CD4-positive, alpha-beta T cell treated with Interleukin-4 for 4 hours (primary cell): ENCODE measurements around the gene RTP3.
"Not testable (repeated sequence)": the region's sequence is repeated elsewhere in the genome, so short reads cannot be mapped to it uniquely, and the experiment has no call there.

Experiments used
- DNase-seq: peaks from one replicate; pipeline ENCODE4 v3.0.0-alpha.2; 2020

The RTP3 gene

DNA sequence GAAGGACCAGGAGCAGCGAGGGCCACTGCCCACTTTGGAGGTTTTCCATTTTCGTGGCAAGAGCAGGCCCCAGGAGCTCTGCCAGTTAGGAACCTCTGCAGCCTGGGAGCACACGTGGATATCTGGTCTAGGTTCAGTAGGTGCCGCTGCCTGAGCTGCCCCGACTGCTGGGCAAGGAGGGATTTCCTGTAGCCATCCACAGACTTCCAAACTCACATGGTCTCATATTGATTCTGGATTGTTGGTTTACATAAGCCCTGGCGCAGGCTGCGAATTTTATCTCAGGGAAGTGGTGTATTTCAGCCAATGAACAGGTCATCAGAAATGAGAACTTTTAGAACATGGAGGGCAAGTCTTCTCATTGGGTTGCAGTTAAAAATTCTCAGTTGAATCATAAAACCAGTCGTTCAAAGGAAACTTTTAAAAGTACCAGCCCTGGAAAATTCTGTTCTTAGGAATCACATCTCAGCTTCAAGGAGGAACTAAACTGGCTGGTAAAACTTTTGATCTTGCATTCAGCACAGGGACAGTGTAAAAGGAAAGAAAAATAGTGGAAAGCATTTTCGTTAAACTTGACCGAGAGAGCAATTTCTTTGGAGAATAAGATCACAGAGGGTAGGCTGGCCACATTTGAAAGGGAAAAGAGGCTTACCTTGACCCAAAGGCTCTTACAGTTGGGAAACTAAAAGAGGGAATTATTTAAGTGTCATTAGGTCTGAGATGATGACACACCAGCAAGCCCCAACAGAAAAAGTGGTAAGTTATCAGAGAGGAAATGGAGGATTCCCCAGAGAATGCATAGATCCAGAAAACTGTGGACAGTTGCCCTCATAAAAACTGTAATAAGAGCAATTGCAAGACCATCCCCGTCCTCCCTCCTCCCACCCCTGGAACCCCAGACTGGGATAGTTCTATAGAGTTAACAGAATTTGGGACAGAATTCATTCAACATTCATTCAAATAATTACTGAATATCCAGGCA lies 6.4 kb upstream of the RTP3 start:
- DNase-seq = no peak

DNA sequence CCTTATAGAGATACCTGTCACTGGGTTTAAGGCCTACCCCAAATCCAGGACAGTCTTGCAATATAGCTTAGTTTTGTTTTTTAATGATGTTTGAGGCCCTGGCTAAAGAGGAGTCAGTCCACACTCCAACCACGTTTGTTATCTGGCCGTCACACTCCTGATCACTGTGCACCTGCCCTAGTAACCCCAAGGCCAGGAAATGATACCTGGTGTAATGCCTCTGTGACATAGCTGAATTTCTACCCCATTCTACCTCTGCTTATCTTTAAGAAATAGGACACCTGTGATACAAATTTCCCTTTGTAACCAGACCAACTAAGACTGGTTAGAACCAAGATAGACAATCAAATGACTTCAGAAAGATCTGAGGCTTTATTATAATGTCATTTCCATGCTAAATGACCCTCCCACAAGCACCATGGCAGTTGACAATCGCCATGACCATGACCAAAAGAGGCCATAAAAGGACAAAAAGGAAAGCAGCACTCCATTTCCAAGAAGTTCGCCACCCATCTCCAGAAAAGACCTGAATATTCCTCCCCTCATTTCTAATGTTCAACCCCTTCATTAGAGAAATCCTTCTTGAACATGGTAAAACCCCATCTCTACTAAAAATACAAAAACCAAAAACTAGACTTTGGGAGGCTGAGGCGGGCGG lies 4.8 kb upstream of the RTP3 start:
- no peak for DNase-seq

DNA sequence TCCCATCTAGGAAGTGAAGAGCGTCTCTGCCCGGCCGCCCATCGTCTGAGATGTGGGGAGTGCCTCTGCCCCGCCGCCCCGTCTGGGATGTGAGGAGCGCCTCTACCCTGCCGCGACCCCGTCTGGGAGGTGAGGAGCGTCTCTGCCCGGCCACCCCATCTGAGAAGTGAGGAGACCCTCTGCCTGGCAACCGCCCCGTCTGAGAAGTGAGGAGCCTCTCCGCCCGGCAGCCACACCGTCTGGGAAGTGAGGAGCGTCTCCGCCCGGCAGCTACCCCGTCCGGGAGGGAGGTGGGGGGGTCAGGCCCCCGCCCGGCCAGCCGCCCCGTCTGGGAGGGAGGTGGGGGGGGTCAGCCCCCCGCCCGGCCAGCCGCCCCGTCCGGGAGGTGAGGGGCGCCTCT lies 3.3 kb upstream of the RTP3 start:
- DNase-seq = not testable (repeated sequence)

DNA sequence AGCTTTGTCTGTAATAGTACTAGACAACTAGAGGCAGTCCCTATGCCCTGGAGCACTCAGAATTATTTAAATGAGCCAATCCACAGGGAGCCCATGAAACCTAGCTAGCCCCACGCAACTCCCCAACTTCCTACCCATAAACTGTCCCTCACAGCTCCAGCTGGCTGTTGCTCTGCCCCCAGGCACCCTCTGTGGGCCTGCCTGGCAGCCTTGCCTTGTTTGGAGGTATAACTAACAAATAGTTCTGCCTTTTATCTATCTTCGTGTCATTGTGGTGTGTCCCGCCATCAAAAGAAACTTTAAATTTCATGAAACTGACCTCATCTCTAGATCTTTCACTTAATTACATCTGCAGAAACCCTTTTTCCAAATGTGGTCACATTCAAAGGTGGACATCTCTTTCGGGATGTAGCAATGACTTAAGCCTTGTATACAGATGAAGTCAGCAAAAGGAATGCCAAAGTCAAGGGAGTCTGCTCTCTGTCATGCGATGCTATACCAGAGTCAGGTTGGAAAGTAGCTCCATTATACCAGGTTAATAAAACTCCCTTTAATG lies 1.8 kb upstream of the RTP3 start:
- no peak for DNase-seq

DNA sequence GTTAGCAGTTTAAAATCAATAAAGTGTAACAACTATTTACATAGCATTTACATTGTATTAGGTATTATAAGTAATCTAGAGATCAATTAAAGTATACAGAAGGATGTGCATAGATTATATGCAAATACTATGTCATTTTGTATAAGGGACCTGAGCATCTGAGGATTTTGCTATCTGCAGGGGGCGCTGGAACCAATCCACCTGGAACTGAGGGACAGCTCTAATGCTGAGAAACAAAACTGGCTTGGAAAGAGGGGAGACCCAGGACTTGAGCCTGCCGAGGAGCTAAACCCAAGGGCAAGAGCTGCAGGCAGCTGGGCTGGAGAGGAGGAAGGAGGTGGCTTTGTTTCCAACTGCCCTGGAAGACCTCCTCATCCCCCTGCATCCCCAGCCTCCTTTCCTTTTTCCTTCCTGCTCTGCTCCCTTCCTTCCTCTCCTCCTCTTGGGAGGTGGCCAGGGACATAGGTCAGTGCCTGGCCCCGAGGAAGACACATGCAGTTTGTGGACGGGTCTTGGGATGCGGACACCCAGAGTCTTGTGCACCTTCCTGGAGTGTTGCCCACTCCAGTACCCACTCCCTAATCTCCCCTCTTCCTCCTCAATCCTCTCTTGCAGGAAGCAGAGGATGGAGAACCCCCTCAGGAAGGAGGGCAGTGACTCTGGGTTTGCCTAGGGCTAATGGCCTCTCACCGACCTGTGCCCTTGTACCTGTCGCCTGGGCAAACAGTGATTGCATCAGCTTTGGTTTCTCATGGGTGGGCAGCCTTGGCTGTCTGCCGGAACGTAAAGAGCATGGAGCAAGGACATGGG lies 825 bp upstream of the RTP3 start:
- DNase-seq = peak; percentile 53

DNA sequence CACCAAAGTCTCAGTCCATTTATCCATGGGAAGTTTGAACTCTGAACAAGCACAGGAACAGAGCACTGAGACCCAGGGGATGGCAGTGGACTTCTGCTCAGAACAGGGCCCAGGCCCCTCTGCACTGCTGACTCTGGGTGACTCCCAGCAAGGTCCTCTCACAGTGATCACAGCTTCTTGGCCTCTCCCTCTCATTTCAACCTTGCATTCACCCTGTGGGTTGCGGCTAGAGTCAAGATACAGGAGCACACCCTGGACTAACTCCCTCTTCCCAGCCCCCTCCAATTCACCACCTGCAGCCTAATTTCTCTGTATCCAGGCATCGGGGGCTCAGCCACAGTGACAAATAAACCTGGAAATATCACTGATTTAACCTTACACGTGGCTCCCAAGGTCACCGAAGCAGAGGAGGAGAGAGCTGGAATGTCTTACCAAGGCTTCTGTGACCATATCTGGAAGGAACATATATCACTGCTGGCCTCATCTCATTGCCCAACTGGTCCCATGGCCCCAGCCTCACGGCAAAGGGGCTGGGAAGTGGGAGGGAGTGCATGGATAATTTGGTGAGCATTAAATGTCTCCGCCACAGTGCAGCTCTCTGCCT lies 1.2 kb downstream of the RTP3 start:
- DNase-seq = no peak

DNA sequence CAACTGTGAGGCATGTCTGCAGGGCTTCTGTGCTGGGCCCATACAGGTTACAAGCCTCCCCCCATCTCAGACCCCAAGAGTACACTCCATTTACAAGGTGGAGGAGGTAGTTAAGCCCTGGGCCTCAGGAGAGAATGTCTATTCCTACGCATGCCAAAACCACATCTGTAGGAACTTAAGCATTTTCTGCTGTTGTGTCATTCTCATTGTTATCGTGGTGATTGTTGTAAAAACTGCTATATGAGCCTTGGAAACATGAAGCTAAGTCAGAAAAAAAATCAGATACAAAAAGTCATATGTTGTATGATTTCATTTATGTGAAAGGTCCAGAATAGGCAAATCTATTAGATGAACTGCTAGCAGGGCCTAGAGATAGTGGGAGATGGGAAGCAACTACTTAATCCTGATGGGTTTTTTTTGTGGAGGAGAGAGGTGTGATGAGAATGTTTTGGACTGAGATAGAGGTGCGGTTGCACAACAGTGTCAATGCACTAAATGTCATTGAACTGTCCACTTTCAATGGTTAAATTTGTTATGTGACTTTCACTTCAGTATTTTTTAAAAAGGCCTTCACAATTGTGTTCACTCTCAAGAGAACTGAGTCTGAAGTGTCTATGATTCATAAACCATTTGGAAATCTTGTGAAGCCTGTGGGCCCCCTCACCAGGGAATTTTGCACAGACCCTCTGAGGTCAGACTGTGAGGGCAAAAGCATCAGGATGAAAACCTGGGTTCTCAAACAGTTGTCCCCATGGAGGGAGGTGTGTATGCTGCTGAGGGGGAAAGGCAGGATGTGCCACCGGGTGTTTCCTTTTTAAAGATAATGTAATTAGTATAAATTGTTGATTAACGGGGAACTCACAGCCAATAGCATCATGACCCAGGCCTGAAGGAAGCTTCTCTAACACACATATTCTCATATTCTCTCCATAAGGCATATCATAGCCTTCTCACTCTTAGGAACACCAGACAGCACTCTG lies 3.2 kb downstream of the RTP3 start:
- DNase-seq = no peak

DNA sequence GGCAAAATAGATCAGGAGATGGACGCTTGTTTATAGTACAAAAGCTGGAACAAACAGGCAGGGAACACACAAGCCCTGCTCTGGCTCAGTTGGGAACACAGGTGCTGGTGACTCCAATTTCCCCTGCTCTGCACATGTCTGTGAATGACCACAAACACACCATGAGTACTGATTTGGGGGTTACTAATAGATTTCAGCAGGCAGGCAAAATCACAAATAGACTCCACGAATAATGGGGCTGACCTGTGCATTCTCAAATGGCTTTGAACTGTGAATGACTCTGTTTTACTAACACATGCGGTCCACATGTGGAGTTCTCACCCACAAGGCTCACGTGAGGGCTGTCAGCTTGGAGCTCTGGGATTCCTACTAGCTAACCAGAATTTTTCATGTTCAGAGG lies 3.9 kb downstream of the RTP3 start:
- no peak for DNase-seq

DNA sequence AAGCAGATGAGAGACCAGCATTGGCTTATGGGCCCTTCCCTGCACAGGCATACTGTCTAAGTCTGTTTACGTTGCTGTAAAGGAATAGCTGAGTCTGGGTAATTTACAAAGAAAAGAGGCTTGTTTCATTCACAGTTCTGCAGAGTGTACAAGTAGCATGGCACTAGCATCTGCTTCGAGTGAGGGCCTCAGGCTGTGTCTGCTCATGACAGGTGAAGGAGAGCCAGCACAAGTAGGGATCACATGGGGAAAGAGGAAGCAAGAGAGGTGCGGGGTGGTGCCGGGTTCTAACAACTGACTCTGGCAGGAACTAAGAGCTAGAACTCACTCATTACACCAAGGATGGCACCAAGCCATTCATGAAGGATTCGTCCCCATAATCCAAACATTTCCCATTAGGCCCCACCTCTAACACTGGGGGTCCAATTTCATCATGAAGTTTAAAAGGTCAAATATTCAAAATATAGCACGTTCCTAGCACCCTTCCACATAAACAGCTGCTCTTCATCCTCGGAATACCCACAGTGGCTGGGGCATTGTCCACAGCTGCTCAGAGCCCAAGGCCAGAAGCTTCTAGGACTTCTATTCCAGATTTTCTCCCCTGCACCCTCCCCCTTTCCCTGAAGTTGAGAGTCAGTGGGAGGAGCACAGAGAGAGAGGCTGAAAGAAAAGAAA lies 5.6 kb downstream of the RTP3 start:
- no peak for DNase-seq

DNA sequence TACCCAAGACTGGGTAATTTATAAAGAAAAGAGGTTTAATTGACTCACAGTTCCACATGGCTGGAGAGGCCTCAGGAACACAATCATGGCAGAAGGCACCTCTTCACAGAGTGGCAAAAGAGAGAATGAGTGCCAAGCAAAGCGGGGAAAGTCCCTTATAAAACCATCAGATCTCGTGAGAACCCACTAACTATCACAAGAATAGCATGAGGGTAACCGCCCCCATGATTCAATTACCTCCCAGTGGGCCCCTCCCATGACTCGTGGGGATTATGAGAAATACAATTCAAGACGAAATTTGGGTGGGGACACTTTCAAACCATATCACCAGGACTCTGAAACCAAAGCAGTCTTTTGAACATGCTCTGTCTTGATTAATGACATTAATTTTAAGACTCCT lies 7.0 kb downstream of the RTP3 start:
- peak; percentile 46 for DNase-seq

DNA sequence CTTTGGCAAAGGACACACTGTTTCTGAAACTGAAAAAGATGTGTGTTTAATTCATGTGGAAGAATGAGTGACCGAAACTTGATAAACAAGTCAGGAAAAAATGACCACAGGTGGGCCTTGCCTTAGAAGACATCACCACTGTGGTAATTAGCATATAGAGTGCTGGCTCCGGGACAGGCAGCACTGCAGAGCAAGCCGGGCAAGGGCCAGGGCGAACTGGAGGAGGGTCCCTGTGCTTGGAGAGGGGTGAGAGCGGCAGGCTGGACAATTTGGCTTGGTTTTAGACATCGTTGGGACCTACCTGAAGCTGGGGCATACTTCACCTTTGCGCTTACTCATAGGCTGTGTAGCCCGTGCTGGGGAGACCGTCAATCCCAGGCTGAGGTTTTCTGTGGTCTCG lies 8.2 kb downstream of the RTP3 start:
- no peak for DNase-seq

DNA sequence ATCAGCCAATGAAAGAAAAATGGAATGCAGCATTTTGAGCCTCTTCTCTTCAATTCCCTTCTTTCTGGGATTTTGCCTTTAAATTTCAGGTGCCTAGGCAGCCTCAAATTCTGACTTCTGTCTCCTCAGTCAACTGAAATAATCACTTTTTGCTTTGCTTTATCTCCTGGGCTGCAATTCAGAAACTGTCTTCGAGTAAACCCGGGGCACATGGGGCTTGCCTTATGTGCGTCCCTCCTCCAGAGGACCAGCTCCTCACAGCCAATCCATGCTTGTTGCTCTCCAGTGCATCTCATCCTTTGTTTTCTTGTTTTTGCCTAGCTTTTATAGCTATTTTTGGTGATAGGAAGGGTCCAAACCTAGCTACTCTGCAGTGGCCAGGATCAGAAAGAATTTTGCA lies 8.8 kb downstream of the RTP3 start:
- DNase-seq = no peak

DNA sequence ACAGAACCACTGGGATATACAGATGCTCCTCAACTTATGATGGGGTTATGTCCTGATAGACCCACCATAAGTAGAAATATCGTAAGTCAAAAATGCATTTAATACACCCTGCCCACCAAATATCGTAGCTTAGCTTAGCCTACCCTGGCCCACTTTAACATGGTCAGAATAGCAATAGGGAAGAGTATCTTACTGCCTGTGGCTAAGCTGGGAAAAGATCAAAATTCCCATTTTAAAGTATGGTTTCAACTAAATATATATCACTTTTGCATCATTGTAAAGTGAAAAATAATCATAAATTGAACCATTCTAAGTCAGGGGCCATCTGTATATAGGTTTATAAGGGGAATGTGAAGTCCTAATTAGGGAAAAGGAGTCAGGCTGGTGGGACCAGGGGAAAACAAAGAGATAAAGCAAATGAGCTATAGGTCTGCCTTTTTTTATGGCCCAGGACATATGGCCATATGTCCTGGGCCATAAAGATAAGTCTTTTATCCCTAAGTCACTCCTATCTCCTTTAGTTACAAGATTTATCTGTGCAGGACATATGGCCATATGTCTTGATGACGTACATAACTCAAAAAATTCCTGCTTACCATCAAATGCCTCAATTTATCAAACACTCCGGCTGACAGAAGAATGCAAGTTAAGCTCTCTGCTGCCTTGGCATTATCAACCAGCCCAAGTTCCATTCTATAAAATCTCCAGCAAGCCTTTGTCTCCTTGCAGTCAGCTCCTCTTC lies 11.2 kb downstream of the RTP3 start:
- DNase-seq = no peak

DNA sequence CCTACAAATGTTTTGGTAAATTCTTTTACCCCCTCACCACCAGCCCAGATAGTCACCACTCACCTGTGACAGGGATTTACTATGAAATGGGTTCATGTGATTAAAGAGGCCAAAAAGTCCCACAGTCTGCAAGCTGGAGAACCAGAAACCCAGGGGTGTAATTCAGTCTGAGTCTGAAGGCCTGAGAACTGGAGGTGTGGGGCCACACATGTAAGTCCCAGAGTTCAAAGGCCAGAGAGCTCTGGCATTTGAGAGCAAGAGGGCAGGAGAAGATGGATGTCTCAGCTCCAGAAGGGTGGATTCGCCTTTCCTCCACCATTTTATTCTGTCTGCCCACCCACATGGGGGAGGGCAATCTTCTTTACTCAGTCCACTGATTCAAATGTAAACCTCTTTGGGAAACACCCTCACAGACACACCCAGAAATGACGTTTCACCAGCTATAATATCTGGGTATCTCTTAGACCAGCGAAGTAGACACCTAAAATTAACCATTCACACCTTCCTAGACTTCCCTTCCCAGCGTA lies 11.9 kb downstream of the RTP3 start:
- no peak for DNase-seq

DNA sequence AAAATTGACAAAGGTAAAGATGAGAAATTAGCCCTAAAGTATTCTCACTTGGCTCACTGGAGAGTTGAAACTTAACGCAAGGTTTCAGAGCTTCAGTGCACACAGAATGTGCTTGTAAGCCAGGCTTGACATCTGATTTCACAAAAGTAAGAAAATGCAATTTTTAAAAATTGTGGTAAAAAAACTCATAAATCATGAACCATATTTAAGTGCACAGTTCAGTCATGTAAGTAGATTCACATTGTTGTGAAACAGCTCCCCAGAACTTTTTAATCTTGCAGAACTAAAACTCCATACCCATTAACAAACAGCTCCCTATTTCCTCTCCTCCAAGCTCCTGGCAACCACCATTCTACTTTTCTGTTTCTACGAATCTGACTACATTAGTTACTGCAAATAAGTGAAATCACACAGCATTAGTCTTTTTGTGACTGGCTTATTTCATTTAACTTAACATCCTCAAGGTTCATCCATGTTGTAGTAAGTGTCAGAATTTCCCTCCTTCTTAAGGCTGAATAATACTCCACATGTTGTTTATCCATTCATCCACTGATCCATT lies 14.5 kb downstream of the RTP3 start:
- DNase-seq = no peak

DNA sequence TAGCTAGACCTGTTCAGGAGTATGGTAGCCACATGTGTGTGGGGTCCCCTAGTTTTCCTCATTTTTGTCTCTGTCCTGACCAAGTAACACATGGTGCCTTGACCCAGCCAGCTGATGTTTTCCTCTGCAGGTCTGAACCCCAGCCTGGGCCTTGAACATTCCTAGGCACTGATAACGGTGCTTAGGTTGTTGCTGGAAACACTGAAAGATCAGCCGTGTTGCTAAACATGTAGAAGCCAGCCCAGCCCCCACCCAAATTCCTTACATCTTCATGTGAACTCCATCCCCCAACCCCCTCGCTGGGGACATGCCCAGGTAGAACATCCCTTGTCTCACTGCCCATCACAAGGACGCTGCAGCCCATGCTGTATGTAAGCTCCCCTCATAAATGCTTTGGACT lies 18.7 kb downstream of the RTP3 start:
- no peak for DNase-seq

DNA sequence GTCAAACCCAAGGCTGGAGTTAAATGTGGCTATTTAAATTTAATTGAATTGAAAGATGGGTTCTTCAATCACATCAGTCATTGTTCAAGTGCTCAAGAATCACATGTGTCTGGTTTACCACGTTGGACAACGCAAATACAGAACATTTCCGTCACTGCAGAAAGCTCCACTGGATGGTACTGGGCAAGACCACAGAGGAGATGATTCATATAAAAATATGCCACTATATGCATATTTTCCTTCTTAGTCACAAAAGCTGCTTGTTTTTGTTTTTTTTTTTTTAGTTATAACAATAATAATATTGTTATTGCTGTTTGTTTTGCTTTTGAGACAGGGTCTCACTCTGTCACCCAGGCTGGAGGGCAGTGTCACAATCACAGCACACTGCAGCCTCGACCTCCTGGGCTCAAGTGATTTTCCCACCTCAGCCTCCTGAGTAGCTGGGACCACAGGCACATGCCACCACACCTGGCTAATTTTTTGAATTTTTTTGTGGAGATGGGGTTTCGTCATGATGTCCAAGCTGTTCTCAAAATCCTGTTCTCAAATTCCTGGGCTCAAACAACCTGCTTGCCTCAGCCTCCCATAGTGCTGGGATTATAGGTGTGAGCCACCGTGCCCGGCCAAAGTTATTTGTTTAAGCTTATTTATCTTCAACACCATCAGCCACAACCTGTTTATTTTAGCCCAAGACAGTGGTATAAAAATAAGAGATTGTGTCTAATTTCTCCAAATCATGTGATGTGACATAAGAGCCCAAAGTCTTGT lies 19.4 kb downstream of the RTP3 start:
- DNase-seq = peak; percentile 14

DNA sequence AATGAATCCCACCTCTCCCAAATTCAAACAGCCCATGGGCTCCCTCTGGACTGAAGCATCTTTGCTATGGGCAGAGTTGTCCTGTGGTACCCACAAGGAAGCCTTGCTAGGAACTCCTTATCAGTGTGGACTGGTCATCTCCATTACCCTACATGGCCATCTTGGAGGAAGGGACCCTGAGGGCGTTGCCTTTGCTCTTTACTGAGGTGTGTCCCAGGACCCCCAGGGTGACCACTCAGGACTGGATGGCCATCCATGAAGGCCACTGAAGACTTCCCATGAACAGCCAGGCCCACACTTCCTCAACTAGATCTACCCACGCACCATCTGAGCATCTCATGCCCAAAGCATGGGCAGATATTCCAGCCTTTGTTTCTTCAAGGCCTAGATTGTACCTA lies 20.0 kb downstream of the RTP3 start:
- no peak for DNase-seq

DNA sequence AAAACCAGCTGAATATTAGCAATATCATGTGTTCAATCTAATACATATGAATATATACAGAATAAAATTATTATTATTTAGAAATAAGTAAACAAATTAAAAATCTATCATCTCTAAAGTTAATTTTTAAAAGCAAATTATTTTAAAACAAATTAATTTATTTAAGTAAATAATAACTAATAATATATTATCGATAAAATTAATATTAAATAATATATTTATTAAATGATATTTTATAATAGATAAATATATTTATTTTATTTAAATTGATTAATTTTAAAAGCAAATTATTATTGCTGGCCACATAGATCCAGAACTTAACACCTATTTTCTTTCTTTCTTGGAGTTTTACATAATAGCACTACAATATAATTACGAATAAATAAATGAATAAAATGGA lies 22.2 kb downstream of the RTP3 start:
- no peak for DNase-seq
